Measurements from ENCODE around the gene EML6. TPM values are rescaled to one million over a fixed set of nuclear protein-coding genes. Genes with fewer than 3 reads are reported as not detected.

EML6 gene
- total RNA-seq, 1 experiment from 2014 or later: 15.7 TPM

DNA sequence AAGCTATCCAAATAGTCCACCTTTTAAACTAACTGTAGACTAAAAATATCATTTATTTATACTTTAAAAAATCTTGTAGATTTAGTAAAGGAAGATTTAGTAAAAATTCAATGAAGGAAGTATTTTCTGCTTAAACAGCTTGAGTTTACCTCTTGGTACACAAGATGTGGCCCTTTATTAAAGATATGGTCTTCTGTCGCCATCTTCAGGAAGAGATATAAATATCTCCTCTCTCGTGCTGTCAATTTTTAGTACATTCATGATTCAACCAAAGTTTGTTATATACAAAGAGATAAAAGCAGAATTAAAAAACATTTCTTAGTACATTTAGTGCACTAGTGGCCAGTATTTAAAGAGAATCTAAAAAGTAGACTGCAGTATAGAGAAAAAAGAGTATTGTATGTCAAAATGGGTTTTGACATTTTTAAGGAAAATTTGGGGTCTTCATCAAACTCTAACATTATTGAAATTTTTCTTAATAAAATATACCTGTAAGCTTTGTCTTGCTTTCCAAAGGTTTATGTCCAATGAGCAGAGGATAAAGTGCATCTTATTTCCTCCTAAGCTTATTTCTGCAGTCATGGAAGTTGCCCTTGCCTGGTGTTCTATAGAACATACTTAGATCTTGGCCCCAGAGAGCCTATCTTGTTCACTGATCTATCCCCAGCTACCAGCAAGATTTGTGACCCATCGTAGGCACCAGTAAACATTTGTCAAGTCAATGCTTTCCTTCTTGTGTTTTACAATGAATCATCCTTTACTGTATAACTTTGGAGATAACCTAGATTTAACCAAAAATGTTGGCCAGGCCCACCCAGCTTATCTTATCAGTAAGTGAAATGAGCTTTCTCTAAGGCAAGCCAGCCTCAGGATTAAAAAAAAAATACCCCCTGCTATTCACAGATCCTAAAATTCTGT lies 18.5 kb upstream of the EML6 start:
- Histone ChIP-seq H3K4me2 (ENCODE audit: low read length) (no peak overlapping the region), H2AFZ (ENCODE audit: low read length) (no peak overlapping the region), H3K27ac (ENCODE audit: low read length) (no peak overlapping the region), H3K27me3 (ENCODE audit: low read length) (no peaks in the 10 kb centered on the region), H3K4me3 (ENCODE audit: low read length) (no peak overlapping the region), H4K20me1 (ENCODE audit: low read length) (no peaks in the 10 kb centered on the region), H3K4me1 (ENCODE audit: insufficient read depth, low read length) (no peaks in the 10 kb centered on the region), H3K36me3 (ENCODE audit: low read depth, low read length) (no peaks in the 10 kb centered on the region), H3K79me2 (ENCODE audit: low read length) (no peaks in the 10 kb centered on the region), H3K9ac (ENCODE audit: low read length) (no peak overlapping the region), H3K9me2 (replicated peaks; ENCODE audit: low read length) (no peaks in the 10 kb centered on the region), H3F3A (ENCODE audit: low read length, unreplicated experiment) (no peaks in the 10 kb centered on the region), H3K9me3 (ENCODE audit: low read length) (no peaks in the 10 kb centered on the region)
- ATAC-seq: peak; percentile 90
- ChIA-PET POLR2A (ENCODE audit: unreplicated experiment) (interaction anchor here (0.6 to 0.7 kb wide), 2 partner anchors 132 to 133 kb away, joined by 3 to 4 read pairs; no protein-coding TSS in a partner anchor), CTCF (interaction anchor here (0.6 to 2.7 kb wide), 12 partner anchors 12 to 601 kb away, joined by 3 to 24 read pairs (median 4); no protein-coding TSS in a partner anchor)
- peak; percentile 84 for DNase-seq
- TF ChIP-seq, protein P1, sequence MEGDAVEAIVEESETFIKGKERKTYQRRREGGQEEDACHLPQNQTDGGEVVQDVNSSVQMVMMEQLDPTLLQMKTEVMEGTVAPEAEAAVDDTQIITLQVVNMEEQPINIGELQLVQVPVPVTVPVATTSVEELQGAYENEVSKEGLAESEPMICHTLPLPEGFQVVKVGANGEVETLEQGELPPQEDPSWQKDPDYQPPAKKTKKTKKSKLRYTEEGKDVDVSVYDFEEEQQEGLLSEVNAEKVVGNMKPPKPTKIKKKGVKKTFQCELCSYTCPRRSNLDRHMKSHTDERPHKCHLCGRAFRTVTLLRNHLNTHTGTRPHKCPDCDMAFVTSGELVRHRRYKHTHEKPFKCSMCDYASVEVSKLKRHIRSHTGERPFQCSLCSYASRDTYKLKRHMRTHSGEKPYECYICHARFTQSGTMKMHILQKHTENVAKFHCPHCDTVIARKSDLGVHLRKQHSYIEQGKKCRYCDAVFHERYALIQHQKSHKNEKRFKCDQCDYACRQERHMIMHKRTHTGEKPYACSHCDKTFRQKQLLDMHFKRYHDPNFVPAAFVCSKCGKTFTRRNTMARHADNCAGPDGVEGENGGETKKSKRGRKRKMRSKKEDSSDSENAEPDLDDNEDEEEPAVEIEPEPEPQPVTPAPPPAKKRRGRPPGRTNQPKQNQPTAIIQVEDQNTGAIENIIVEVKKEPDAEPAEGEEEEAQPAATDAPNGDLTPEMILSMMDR (conservative IDR thresholded peaks at IDR 0.05; ENCODE audit: low read depth, low read length): peak; percentile 79
- TF ChIP-seq EZH2 (IDR thresholded peaks at IDR 0.05; ENCODE audit: low read length, unreplicated experiment): no peak
- BruUV-seq (replicated peaks): no TSS peak
- intact Hi-C loops (cut with micrococcal nuclease): loop anchor here (1.0 to 5.0 kb wide), 5 partner anchors 38 to 598 kb away; partner anchors contain the start of genes ACYP2 and SPTBN1

DNA sequence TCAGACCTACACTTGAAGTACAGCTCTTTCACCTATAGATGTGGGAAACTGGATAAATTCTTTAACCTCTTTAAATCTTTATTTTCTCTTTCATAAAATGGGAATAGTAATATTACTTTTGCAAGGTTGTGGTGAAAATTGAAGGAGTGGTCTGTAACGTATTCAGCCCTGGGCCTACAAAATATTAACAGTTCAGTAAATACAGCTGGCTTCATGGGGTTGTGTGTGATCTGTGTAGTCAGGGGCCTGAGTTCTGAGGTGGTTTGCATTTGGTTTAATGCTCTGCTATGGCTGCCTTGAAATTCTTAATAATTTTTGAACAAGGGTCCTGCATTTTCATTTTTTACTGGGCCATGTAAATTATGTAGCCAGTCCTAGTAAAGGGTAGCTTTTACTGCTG lies 16.8 kb upstream of the EML6 start:
- no peaks in the 10 kb centered on the region for H3K9me2 ChIP-seq (replicated peaks; ENCODE audit: low read length)
- no peaks in the 10 kb centered on the region for H3K27me3 ChIP-seq (ENCODE audit: low read length)
- intact Hi-C loops (cut with micrococcal nuclease): no loop called here
- no TSS peak for BruUV-seq (replicated peaks)
- no peaks in the 10 kb centered on the region for H3K79me2 ChIP-seq (ENCODE audit: low read length)
- no peaks in the 10 kb centered on the region for H3F3A ChIP-seq (ENCODE audit: low read length, unreplicated experiment)
- no peak overlapping the region for H3K9ac ChIP-seq (ENCODE audit: low read length)
- H2AFZ ChIP-seq (ENCODE audit: low read length): no peak overlapping the region
- ATAC-seq: no peak
- H3K9me3 ChIP-seq (ENCODE audit: low read length): no peaks in the 10 kb centered on the region
- ChIA-PET CTCF (interaction anchor here (1.0 kb wide), 1 partner anchor 132 kb away, joined by 3 read pairs; no protein-coding TSS in a partner anchor), POLR2A (ENCODE audit: unreplicated experiment) (no interaction called here)
- no peaks in the 10 kb centered on the region for H3K4me1 ChIP-seq (ENCODE audit: insufficient read depth, low read length)
- no peak overlapping the region for H3K4me2 ChIP-seq (ENCODE audit: low read length)
- H3K27ac ChIP-seq (ENCODE audit: low read length): no peak overlapping the region
- no peak for TF ChIP-seq EZH2phosphoT487 (IDR thresholded peaks at IDR 0.05; ENCODE audit: borderline replicate concordance, low read length)
- TF ChIP-seq, protein P1 (conservative IDR thresholded peaks at IDR 0.05; ENCODE audit: low read depth, low read length): no peak
- no peak for TF ChIP-seq EZH2 (IDR thresholded peaks at IDR 0.05; ENCODE audit: low read length, unreplicated experiment)
- H3K36me3 ChIP-seq (ENCODE audit: low read depth, low read length): no peaks in the 10 kb centered on the region
- DNase-seq: no peak
- no peak overlapping the region for H3K4me3 ChIP-seq (ENCODE audit: low read length)
- no peaks in the 10 kb centered on the region for H4K20me1 ChIP-seq (ENCODE audit: low read length)
